GM12873 (cell line): Measurements from ENCODE around the gene NACA2.

Source experiments
- TF ChIP-seq, protein P1 (sequence below): IDR thresholded peaks from 2 replicates; pipeline ENCODE4 v1.5.1; 2012; ENCODE audit warnings: low read depth, mild to moderate bottlenecking, moderate library complexity, low read length, control low read depth; ENCODE audit not compliant: insufficient read depth; ENCODE audit errors: missing control alignments

Gene NACA2

DNA sequence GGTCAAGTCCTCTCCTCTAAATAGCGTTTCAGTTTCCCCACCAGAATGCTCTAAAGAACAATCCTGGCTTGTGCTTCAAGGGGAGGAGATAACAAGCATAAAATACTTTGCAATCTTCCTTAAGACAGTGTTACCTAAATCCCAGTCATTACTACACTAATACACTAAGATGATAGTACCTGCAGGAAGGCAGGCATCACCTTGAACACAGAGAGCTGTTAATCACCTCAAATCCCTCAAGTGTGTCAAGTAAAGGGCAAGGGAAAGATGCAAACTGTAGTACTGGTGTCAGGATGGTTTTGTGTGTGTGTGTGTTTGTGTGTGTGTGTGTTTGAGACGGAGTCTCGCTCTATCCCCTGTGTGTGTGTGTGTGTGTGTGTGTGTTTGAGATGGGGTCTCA is 36.8 kb downstream of the NACA2 start:
- TF ChIP-seq, protein P1, sequence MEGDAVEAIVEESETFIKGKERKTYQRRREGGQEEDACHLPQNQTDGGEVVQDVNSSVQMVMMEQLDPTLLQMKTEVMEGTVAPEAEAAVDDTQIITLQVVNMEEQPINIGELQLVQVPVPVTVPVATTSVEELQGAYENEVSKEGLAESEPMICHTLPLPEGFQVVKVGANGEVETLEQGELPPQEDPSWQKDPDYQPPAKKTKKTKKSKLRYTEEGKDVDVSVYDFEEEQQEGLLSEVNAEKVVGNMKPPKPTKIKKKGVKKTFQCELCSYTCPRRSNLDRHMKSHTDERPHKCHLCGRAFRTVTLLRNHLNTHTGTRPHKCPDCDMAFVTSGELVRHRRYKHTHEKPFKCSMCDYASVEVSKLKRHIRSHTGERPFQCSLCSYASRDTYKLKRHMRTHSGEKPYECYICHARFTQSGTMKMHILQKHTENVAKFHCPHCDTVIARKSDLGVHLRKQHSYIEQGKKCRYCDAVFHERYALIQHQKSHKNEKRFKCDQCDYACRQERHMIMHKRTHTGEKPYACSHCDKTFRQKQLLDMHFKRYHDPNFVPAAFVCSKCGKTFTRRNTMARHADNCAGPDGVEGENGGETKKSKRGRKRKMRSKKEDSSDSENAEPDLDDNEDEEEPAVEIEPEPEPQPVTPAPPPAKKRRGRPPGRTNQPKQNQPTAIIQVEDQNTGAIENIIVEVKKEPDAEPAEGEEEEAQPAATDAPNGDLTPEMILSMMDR, result no peak

DNA sequence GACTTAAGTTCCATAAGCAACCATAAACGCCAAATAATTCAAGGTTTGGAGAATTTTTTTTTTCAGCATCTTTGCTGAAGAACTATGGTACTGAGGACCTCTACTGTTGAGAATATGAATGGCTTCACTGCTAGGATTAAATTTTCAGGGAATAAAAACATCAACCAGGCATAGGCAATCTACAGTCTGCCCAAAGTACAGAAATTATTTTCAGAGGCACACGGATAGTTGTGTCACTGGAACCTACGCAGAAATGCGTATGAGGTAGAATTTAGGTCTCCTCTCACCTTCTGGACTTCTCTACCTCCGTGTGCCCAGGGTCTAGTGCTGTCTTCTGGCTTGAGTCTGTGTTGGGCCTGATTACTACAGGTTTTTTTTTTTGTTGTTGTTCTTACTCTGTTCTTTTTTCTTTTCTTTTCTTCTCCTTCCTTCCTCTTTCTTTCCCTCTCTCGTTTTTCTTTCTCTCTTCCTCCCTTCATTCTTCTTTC is 39.7 kb downstream of the NACA2 start:
- TF ChIP-seq, protein P1, result peak; percentile 51

DNA sequence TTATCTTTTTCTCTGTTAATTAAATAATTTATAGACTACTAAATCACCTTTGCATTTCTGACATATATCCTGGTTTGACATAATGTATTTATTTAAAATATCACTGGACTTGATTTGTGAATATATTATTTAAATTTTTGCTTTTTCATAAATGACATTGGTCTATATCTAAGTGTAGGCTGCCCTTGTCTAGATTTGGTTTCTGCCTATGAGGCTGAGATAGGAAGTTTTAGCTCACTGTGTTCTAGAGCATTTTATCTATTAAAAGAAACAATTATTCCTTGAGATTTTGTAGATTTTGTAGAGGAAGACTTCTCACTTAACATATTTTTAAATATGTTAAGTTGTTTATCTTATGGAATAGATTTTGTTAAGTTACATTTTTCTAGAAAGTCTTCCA is 43.9 kb downstream of the NACA2 start:
- TF ChIP-seq, protein P1, result no peak

DNA sequence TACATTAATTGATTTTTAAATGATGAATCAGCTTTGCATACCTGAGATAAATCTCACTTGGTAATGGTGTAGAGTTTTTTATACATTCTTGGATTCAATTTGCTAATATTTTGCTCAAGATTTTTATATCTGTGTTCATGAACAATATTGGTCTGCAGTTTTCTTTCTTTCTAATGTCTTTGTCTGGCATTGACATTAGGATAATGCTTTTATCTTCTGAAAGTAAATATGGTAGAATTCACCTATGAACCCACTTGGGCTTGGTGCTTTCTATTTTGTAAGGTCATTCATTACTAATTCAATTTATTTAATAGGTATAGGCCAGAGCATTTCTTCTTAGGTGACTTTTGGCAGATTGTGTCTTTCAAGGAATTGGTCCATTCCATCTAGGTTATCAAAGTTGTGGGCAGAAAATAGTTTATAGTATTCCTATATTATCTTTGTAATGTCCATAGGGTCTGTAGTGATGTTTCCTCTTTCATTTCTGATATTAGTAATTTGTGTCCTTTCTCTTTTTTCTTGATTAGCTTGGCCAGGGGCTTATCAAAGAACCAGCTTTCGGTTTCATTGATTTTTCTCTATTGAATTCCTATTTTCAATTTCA is 45.6 kb downstream of the NACA2 start:
- TF ChIP-seq, protein P1, result no peak

DNA sequence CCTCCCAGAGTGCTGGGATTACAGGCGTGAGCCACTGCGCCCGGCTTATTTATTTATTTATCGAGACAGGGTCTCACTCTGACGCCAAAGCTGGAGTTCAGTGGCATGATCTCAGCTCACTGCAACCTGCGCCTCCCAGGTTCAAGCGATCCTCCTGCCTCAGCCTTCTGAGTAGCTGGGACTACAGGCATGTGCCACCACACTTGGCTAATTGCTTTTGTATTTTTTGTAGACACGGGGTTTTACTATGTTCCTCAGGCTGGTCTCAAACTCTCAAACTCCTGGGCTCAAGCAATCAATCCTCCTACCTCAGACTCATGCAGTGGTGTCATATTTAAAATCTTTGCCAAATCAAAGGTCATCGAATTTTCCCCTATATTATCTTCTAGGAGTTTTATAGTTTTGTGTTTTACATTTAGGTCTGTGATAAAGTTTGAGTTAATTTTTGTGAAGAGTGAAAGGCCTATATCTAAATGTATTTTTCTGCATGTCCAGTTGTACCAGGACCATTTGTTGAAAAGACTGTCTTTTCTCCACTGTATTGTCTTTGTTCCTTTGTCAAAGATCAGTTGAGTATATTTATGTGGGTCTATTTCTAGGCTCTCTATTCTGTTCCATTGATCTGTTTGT is 47.1 kb downstream of the NACA2 start:
- TF ChIP-seq, protein P1, result no peak

DNA sequence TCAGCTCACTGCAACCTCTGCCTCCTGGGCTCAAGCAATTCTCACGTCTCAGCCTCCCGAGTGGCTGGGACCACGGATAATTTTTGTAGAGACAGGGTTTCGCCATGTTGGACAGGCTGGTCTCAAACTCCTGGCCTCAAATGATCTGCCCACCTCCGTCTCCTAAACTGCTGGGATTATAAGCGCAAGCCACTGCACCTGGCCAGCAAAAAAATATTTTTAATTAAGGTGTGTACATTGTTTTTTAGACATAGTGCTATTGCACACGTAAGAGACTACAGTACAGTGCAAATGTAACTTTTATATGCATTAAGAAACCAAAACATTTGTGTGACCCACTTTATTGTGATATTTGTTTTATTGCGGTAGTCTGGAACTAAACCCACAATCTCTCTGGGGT is 49.0 kb downstream of the NACA2 start:
- TF ChIP-seq, protein P1, result no peak

DNA sequence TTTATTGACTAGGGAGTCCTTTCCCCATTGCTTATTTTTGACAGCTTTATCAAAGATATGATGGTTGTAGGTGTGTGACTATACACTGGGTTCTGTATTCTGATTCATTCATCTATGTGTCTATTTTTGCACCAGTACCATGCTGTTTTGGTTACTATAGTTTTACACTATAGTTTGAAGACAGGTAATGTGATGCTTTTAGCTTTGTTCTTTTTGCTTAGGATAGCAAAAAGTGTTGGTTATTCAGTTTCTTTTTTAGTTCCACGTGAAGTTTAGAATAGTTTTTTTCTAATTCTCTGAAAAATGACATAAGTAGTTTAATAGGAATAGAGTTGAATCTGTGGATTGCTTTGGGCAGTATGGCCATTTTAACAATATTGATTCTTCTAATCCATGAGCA is 50.1 kb downstream of the NACA2 start:
- TF ChIP-seq, protein P1, result no peak
